Trophoblast cell (in vitro differentiated cells and primary cell): ENCODE results near the gene MXRA7.

Experiments used
- DNase-seq, 2 donors: peaks; one replicate each; pipeline ENCODE4 v3.0.0-alpha.2; 2016
- H2AFZ ChIP-seq: 2 replicates; pipeline ENCODE4 v1.6.1; 2013; ENCODE audit warnings: low read length, moderate library complexity, mild to moderate bottlenecking; ENCODE audit not compliant: insufficient read depth, poor library complexity
- H2AK5ac ChIP-seq: 2 replicates; pipeline ENCODE4 v1.6.1; 2013; ENCODE audit warnings: mild to moderate bottlenecking, low read length
- H2BK120ac ChIP-seq: 2 replicates; pipeline ENCODE4 v1.6.1; 2013; ENCODE audit warnings: low read length, mild to moderate bottlenecking, moderate library complexity; ENCODE audit not compliant: insufficient read depth, poor library complexity
- H2BK12ac ChIP-seq: 2 replicates; pipeline ENCODE4 v1.6.1; 2013; ENCODE audit warnings: mild to moderate bottlenecking, low read length, moderate library complexity
- H2BK5ac ChIP-seq: 2 replicates; pipeline ENCODE4 v1.6.1; 2013; ENCODE audit warnings: low read length, low read depth, moderate library complexity, mild to moderate bottlenecking; ENCODE audit not compliant: poor library complexity
- H3K14ac ChIP-seq: 2 replicates; pipeline ENCODE4 v1.6.1; 2013; ENCODE audit warnings: mild to moderate bottlenecking, low read length
- H3K18ac ChIP-seq: 2 replicates; pipeline ENCODE4 v1.6.1; 2013; ENCODE audit warnings: mild to moderate bottlenecking, low read length
- H3K23ac ChIP-seq: 2 replicates; pipeline ENCODE4 v1.6.1; 2013; ENCODE audit warnings: low read length
- H3K27ac ChIP-seq: 2 replicates; pipeline ENCODE4 v1.5.1; 2013; ENCODE audit warnings: low read depth, mild to moderate bottlenecking, inconsistent platforms, low read length, moderate library complexity
- H3K27me3 ChIP-seq: 2 replicates; pipeline ENCODE4 v1.6.1; 2013; ENCODE audit warnings: inconsistent platforms, mild to moderate bottlenecking, low read length, moderate library complexity; ENCODE audit not compliant: insufficient read depth
- H3K36me3 ChIP-seq, 2 experiments: 1 replicate in 1 of 2; 2 replicates in 1 of 2; pipeline ENCODE4 v1.6.1; 2013; ENCODE audit warnings: low read length in 2 of 2, mild to moderate bottlenecking in 2 of 2, moderate library complexity in 1 of 2; ENCODE audit not compliant: insufficient read depth in 2 of 2, control insufficient read depth in 1 of 2
- H3K4ac ChIP-seq: 2 replicates; pipeline ENCODE4 v1.6.1; 2013; ENCODE audit warnings: low read depth, mild to moderate bottlenecking, low read length, moderate library complexity
- H3K4me1 ChIP-seq, 2 experiments: 1 replicate in 1 of 2; 2 replicates in 1 of 2; pipeline ENCODE4 v1.6.1; 2013; ENCODE audit warnings: low read length in 2 of 2, mild to moderate bottlenecking in 2 of 2, moderate library complexity in 1 of 2; ENCODE audit not compliant: insufficient read depth in 2 of 2, control insufficient read depth in 1 of 2
- H3K4me2 ChIP-seq: 2 replicates; pipeline ENCODE4 v1.6.1; 2013; ENCODE audit warnings: inconsistent platforms, mild to moderate bottlenecking, low read length, moderate library complexity
- H3K4me3 ChIP-seq: 2 replicates; pipeline ENCODE4 v1.5.1; 2013; ENCODE audit warnings: mild to moderate bottlenecking, low read depth, low read length, inconsistent platforms
- H3K79me1 ChIP-seq: one replicate; pipeline ENCODE4 v1.6.1; 2013; ENCODE audit warnings: low read length
- H3K79me2 ChIP-seq: 2 replicates; pipeline ENCODE4 v1.6.1; 2013; ENCODE audit warnings: low read length, mild to moderate bottlenecking; ENCODE audit not compliant: control insufficient read depth, insufficient read depth, poor library complexity
- H3K9ac ChIP-seq: 2 replicates; pipeline ENCODE4 v1.6.1; 2013; ENCODE audit warnings: mild to moderate bottlenecking, low read length
- H3K9me3 ChIP-seq: 2 replicates; pipeline ENCODE4 v1.6.1; 2013; ENCODE audit warnings: low read depth, mild to moderate bottlenecking, control low read depth, inconsistent platforms, low read length; ENCODE audit not compliant: insufficient read depth
- H4K12ac ChIP-seq: 2 replicates; pipeline ENCODE4 v1.6.1; 2013; ENCODE audit warnings: low read depth, mild to moderate bottlenecking, low read length, moderate library complexity
- H4K8ac ChIP-seq: 2 replicates; pipeline ENCODE4 v1.6.1; 2013; ENCODE audit warnings: low read depth, mild to moderate bottlenecking, low read length, moderate library complexity
- H4K91ac ChIP-seq: one replicate; pipeline ENCODE4 v1.6.1; 2013; ENCODE audit warnings: low read depth, mild to moderate bottlenecking, low read length, moderate library complexity
- whole genome bisulfite sequencing: extraction: QIAGEN DNeasy Blood & Tissue Kit; methylation state at CpG from one replicate; pipeline ENCODE4 v1.1.7; 2013; ENCODE audit warnings: missing lambda C conversion rate; ENCODE audit not compliant: insufficient read length, insufficient coverage; ENCODE audit errors: extremely low coverage; 5-methylcytosine and 5-hydroxymethylcytosine counted together

The MXRA7 gene

GRCh38 chr17:76645481-76645880 lies 65.3 kb downstream of the MXRA7 start:
- Histone ChIP-seq H3K79me2 (no peaks in the 10 kb centered on the region), H4K12ac (no peak overlapping the region), H3K23ac (no peak overlapping the region), H2BK5ac (no peak overlapping the region), H3K27ac (no peak overlapping the region), H3K18ac (no peak overlapping the region), H3K4ac (no peak overlapping the region), H2AK5ac (no peak overlapping the region), H3K27me3 (no peaks in the 10 kb centered on the region), H3K36me3 (no peaks in the 10 kb centered on the region), H3K9me3 (peaks cover 4% of the 10 kb centered on the region), H3K9ac (no peak overlapping the region), H3K79me1 (no peaks in the 10 kb centered on the region), H3K14ac (no peak overlapping the region), H4K8ac (no peak overlapping the region), H2BK120ac (no peak overlapping the region), H2BK12ac (no peak overlapping the region), H2AFZ (no peak overlapping the region), H3K4me1 (no peaks in the 10 kb centered on the region), H3K4me3 (no peak overlapping the region), H3K4me2 (no peak overlapping the region), H4K91ac (no peak overlapping the region)
- WGBS = no CpG with 5 or more reads among the region's 5 CpGs
- no peak for DNase-seq

DNA sequence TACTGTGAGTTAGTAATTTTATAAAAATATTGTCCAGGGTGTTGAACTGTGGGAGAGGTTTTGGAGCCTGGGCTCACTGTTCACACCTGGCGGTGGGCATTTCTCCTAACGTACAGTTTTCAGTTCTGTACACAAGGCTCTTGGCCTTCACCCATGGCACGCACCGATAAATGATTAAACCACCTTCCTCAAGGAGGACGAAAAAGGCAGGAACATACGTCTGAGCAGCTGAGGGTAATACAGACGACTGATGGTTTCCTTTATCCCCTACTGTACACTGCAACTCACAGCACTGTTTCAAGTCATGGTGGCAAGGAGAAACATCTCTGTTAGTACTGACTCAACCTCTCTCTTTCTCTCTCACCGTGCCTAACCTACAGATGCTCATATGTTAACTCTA lies 65.8 kb downstream of the MXRA7 start:
- H2AK5ac ChIP-seq = no peak overlapping the region
- no peak overlapping the region for H2AFZ ChIP-seq
- no peak overlapping the region for H2BK12ac ChIP-seq
- DNase-seq = no peak
- no peak overlapping the region for H4K12ac ChIP-seq
- H3K79me1 ChIP-seq = no peaks in the 10 kb centered on the region
- no peaks in the 10 kb centered on the region for H3K27me3 ChIP-seq
- peaks cover 3% of the 10 kb centered on the region in 2 experiments for H3K4me1 ChIP-seq
- H3K18ac ChIP-seq = no peak overlapping the region
- WGBS = no CpG with 5 or more reads among the region's 8 CpGs
- no peak overlapping the region for H3K14ac ChIP-seq
- H2BK120ac ChIP-seq = no peak overlapping the region
- H3K79me2 ChIP-seq = no peaks in the 10 kb centered on the region
- no peaks in the 10 kb centered on the region for H3K36me3 ChIP-seq
- H3K23ac ChIP-seq = no peak overlapping the region
- H2BK5ac ChIP-seq = no peak overlapping the region
- no peak overlapping the region for H4K8ac ChIP-seq
- no peak overlapping the region for H3K27ac ChIP-seq
- no peak overlapping the region for H4K91ac ChIP-seq
- H3K9ac ChIP-seq = no peak overlapping the region
- H3K4ac ChIP-seq = no peak overlapping the region
- no peak overlapping the region for H3K4me2 ChIP-seq
- peaks cover 4% of the 10 kb centered on the region for H3K9me3 ChIP-seq
- no peak overlapping the region for H3K4me3 ChIP-seq

DNA sequence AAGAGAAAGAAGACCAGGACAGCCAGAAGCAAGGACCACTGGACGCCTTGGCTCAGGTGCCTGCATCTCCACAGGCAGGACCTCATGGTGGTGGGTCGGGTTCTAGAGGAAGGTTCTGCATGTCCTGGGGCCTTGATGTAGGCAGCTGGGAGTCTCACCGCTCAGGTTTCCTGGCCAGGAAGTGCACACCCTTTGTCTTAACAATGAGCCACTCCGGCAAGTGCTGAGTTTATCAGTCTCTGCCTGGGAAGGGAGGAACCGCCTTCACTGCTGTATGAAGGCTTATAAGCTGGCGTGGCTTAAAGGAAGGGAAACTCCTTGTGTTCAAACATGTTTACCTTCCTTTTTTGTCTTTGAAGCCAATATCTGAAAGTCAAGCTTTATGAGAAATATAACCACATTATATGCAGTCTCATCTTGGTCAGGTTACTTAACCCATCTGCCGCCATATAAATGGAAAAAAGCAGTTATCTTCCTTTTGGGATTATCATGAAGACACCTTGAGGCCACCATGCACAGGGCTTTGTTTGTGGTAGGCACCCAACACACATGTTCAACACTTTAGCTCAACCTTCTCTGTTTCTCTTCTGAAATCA lies 67.1 kb downstream of the MXRA7 start, which contains the start of gene ST6GALNAC1:
Gene ST6GALNAC1 (minus strand): TSS at position 205 of the 596 bp plus-strand sequence. CDS start 119 bp downstream, at position 86.
- DNase-seq = no peak
- H3K4me3 ChIP-seq = no peak within 1 kb of the TSS
- H3K4me1 ChIP-seq = peaks cover 3 to 5% of the 10 kb centered on the region in 2 experiments
- H2AK5ac ChIP-seq = no peak within 1 kb of the TSS
- H2BK5ac ChIP-seq = no peak within 1 kb of the TSS
- no peak within 1 kb of the TSS for H3K18ac ChIP-seq
- no peak within 1 kb of the TSS for H3K14ac ChIP-seq
- no peak within 1 kb of the TSS for H2AFZ ChIP-seq
- H3K9me3 ChIP-seq = peaks cover 4% of the 10 kb centered on the region
- WGBS = no CpG with 5 or more reads among the region's 7 CpGs
- no peak within 1 kb of the TSS for H2BK120ac ChIP-seq
- no peak within 1 kb of the TSS for H3K4me2 ChIP-seq
- H3K9ac ChIP-seq = no peak within 1 kb of the TSS
- no peak within 1 kb of the TSS for H4K12ac ChIP-seq
- no peak within 1 kb of the TSS for H3K4ac ChIP-seq
- H2BK12ac ChIP-seq = no peak within 1 kb of the TSS
- H3K27me3 ChIP-seq = no peaks in the 10 kb centered on the region
- H4K8ac ChIP-seq = no peak within 1 kb of the TSS
- no peaks in the 10 kb centered on the region for H3K36me3 ChIP-seq
- no peaks in the 10 kb centered on the region for H3K79me2 ChIP-seq
- H3K23ac ChIP-seq = no peak within 1 kb of the TSS
- no peak within 1 kb of the TSS for H4K91ac ChIP-seq
- H3K27ac ChIP-seq = no peak within 1 kb of the TSS
- no peaks in the 10 kb centered on the region for H3K79me1 ChIP-seq

DNA sequence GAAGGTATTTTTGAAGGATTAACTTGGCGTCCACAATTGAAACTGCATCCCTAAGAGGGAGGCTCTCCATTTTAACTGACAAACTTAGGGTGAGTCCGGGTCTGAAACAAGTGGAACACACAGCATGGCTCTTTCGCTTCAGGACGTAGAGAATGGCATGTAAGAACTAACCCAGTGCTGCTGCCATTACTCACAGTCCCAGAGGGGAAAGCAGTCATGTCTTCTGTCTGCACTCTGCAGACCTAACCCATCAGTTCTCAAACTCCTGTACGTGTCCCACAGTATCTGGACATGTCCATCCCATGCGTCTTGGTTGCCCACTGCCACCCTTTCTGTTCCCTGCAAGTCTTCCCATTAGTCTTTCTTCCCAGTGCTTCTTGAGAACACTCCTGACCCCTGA lies 67.8 kb downstream of the MXRA7 start:
- Histone ChIP-seq H3K9me3 (peaks cover 3% of the 10 kb centered on the region), H3K18ac (no peak overlapping the region), H3K27ac (no peak overlapping the region), H4K91ac (no peak overlapping the region), H2BK5ac (no peak overlapping the region), H3K36me3 (no peaks in the 10 kb centered on the region), H3K4me1 (peaks cover 3 to 5% of the 10 kb centered on the region in 2 experiments), H3K27me3 (no peaks in the 10 kb centered on the region), H4K8ac (no peak overlapping the region), H2BK12ac (no peak overlapping the region), H2AFZ (no peak overlapping the region), H3K9ac (no peak overlapping the region), H2BK120ac (no peak overlapping the region), H3K4ac (no peak overlapping the region), H3K14ac (no peak overlapping the region), H4K12ac (no peak overlapping the region), H3K79me2 (no peaks in the 10 kb centered on the region), H3K23ac (no peak overlapping the region), H3K79me1 (no peaks in the 10 kb centered on the region), H3K4me3 (no peak overlapping the region), H3K4me2 (no peak overlapping the region), H2AK5ac (no peak overlapping the region)
- no CpG with 5 or more reads among the region's 6 CpGs for WGBS
- DNase-seq = no peak
